HL-60 (cell line): Measurements from ENCODE around the gene GPHB5.

Experiments used
- CTCF ChIP-seq: IDR thresholded peaks from one replicate; pipeline ENCODE4 v1.5.1; 2011; ENCODE audit warnings: low read length, control low read depth, inconsistent platforms; ENCODE audit not compliant: insufficient read depth
- GABPA ChIP-seq: IDR thresholded peaks from 2 replicates; pipeline ENCODE4 v1.6.1; 2012; ENCODE audit warnings: low read depth
- POLR2AphosphoS5 ChIP-seq: IDR thresholded peaks from 2 replicates; pipeline ENCODE4 v1.6.1; 2012; ENCODE audit warnings: low read depth
- SPI1 ChIP-seq: IDR thresholded peaks from 2 replicates; pipeline ENCODE4 v1.6.1; 2012; ENCODE audit warnings: low read depth, mild to moderate bottlenecking, borderline replicate concordance

- no peak for TF ChIP-seq CTCF
- no peak for TF ChIP-seq GABPA
- TF ChIP-seq POLR2AphosphoS5, result no peak
- TF ChIP-seq SPI1, result no peak
Measured at GRCh38 chr14:63282997-63283883, 35.5 kb downstream of the GPHB5 start.
